GM19372 (cell line): ENCODE results near the gene PIK3C2G.

ENCODE experiments used
- ATAC-seq: cut with Tn5 transposase; IDR thresholded peaks from one replicate; pipeline ENCODE4 v1.9.1; 2021; ENCODE audit warnings: mild to moderate bottlenecking, low read depth, moderate library complexity; ENCODE audit not compliant: unreplicated experiment

The PIK3C2G gene

DNA sequence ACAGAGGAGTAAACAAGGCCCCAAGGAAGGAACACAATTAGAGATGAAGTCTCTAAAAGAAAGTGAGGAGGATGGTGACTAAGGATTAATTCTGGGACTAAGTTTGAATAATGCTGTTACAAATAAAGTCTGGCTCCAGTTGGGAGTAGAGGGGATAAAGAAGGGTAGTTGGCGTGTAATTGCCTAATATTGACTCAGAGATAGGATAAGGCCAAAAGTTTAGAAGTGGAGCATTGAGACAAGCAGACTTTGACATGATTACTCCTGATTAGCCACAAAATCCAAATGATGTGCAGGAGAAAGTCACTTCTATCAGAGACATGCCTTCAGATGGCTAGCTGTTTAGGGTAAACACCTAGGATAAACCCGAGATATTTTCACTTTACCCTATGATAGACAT lies 368.1 kb downstream of the PIK3C2G start:
- ATAC-seq = no peak

DNA sequence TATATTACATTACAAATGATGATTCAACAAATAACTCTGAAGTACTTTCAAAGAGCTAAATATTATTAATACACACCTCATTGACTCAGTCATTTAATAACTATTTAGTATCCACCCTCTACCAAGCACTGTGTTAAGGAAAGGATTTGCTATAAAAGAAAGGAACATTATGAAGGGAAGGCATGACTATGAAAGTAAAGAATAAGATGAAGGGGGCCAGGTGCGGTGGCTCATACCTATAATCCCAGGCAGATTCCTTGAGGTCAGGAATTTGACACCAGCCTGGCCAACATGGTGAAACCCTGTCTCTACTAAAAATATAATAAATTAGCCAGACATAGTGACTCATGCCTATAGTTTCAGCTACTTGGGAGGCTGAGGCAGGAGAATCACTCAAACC lies 368.6 kb downstream of the PIK3C2G start:
- ATAC-seq = no peak

DNA sequence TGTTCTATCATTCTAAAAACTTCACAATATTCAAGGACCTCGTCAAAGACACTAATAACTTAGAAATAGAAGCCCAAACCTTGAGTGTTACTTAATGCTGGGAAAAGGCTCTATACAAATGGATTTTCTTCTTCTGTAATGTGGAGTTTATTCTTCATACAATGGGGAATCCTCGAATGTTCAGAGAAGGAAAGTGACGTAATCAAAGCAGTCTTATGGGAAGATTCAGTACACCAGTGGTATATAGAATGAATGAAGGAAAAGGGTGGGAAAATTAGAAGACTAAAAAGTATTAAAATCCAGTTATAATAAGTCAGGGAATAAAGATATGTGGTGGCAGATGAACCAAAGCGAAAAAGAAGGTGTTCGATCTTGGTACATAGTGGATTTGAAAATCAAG lies 370.0 kb downstream of the PIK3C2G start:
- ATAC-seq = no peak

DNA sequence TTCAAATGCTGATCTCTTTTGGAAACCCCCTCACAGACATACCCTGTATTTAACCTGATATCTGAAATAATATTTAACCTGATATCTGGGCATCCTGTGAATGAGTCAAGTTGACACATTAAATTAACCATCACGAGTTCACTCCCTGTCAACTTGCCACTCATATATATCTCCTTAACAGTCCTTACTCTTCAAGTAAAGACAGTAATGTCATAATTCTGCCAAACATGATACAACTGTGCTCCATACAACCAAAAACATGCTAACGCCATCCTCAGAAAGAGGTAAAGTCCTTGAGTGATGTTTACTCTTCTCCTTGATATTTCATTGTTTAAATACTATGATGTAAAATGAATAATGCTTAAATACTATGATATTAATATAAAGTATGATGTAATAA lies 371.5 kb downstream of the PIK3C2G start:
- ATAC-seq = no peak

DNA sequence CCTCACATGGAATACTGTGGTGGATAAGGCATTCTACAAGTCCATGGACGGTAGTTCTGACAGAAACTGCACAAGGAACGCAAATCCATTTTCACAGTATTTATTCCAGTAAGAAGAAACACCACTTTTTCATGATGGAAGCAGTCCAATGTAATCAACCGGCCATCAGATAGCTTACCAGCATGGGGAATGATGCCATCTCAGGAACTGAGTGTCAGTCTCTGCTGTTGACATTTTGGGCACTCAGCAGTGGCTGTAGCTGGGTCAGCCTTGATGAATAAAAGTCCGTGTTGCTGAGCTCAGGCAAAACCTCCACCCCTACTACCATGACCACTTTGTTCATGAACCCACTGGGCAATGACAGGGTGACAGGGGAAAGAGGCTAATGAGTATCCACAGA lies 373.1 kb downstream of the PIK3C2G start:
- no peak for ATAC-seq

DNA sequence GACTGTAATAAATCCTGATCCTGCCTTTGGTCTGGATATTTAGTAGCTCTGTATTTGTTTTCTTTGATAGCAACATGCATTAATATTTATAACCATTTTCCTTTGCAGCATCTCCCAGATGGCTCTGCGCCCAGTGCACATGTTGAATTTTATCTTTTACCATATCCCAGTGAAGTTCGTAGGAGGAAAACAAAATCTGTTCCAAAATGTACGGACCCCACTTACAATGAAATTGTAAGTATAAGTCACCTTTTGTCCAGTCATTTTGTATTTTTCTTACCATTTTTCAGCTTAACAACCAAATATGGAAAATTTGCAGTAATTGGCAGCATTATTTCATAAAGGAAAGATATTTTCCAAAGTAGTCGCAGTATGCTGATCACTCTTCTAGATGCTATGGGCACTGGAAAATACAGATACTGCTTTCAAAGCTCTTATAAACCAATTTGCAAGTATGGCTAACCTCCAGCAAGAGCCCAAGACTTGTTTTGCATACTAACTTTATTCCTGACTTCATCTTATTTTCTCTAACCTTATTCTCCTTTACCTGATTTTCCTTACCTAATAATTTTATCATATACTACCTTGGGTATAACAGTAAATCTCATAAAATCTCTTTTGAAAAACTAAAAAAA lies 379.1 kb downstream of the PIK3C2G start:
- ATAC-seq = no peak

DNA sequence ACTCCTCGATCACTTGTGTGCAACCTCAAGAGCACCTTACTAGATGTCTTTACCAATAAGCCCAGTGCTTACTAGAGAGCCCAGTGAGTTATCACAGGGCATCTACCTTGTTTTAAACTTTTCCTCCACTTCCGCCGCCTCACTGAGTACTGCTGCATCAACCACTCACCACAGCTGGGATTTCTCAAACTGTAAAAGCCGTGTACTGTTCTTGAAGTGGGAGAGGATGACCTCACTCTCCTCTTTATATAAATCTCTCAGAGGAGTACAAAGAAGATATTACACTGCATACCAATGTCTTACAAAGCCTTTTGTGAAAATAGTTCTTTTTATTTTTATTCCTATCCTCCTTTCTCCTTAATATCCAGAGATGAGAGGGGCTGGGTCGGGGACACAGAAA lies 382.4 kb downstream of the PIK3C2G start:
- ATAC-seq = no peak

DNA sequence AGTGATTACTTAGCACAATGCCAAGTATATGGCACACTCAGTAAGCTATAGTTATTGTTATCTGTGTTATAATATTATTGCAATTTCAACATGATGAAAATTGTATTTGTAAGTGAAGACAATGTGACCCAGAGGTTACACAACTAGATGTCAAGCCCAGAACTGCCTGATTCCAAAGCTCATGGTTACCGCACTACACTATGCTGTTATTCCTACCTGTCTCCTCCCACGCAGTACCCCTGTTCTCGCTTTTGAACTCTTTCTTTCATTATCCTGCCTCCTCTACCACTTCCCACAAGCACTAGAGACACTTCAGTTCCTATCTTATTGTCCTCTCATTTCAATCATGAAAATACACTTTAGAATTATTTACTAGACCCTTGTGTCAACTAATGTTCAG lies 383.2 kb downstream of the PIK3C2G start:
- ATAC-seq = no peak

DNA sequence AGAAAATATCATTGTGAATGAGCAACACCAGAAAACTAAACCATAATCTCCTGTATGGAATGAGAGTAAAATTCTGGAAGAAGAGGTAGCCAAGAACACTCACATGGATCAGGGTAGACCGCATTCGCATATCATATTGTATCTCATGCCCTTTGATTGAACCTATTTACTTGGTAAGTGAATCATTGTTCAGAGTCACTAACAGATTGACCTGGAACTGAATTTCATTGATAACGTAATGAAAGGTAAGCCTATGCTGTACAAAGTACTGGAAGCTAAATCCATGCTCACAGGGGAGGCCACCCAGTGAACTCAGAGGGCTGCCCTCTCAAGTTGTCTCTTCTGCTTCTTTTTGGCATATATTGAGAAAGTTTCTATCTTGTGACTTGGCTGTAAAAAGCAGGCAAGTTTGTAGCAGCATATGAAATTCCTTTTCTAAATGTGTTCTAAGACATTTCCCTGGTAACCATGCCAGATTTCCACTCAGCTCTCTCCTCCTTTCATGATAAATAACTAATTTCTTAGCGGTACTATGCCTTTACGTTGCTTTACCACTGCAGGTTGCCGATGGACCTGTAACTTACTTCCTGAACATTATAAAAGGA lies 385.1 kb downstream of the PIK3C2G start:
- ATAC-seq = no peak

DNA sequence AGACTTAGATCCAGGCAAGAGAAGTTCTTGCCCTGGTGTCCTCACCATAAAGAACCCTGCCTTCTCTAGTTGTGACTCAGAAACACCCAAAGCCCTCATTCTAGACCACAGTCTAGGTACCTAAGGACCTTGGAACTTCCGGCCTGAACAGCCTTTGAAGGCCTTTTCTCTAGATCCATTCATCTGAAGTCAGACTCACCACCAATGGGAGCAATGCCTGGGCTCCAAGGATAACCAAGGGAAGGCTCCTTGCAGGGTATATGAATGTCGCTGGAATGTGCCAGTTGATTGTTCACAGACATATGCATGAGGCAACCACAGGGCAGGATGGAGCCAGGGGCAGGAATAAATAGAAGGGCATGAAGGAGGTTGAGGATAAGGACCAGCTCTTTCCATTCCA lies 390.2 kb downstream of the PIK3C2G start:
- ATAC-seq = no peak

DNA sequence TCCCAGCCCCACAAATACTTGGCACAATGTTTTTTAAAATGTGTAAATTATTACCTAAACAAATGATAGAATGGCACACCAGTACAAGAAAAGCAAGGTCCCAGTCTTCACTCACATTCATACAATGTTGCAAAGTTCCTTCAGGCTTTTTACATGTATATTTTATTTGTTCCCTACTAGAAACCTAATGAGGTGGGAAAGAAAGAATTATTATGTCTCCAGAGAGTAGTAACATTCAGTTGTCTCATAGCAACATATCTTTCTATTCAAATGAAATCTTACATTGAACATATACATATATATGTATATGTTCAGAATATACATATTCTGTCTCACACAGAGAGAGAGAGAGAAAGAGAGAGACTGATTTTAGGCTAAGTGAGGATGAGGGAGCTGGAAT lies 391.3 kb downstream of the PIK3C2G start:
- no peak for ATAC-seq

DNA sequence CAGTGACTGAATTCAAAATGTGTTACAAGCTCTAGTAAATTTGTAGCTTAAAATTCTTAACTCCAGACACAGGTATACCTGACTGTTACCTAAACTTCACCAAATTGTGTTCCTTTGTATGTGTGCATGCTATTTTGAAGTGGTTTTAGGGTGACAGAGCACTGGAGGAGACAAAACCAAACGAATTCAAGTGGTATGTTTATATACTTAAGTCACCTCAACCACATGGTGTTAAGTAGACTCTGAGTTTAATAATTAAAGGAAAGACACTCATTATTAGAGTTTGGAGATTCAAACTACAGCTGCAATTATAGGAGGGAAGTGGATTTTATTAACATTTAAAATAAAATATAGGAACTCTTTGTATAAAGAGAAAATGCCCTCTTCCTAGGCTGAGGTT lies 392.1 kb downstream of the PIK3C2G start:
- no peak for ATAC-seq

DNA sequence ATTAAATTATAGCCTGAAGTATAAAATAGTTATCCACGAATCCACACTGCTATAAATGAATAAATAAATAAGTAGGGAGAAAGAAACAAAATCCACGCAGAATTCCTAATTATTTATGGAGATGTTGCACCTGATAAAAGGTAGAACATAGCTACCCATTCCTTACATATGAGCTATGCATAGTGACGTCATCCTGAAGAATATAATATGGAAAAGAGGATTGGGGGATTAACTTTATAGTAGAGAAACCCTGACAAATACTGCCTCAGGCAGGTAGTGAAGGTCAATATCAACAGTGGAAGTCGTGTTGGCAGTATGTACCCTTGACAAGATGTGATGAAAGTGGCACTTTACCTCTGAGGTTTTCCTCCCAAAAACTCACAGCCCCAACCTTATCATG lies 394.0 kb downstream of the PIK3C2G start:
- ATAC-seq = no peak

DNA sequence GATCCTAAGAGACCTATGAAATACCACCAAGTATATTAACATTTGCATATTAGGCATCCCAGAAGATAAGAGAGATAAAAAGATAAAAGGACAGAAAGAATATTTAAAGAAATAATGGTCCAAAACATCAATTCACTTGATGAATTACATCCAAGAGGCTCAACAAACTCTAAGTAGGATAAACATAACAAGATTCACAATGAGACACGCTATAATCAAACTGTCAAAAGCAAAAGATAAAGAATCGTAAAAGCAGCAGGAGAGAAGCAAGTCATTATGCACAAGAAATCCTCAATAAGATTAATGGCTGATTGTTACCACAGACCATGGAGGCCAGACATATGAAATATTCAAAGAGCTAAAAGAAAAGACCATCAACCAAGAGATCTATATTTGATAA lies 396.9 kb downstream of the PIK3C2G start:
- no peak for ATAC-seq

DNA sequence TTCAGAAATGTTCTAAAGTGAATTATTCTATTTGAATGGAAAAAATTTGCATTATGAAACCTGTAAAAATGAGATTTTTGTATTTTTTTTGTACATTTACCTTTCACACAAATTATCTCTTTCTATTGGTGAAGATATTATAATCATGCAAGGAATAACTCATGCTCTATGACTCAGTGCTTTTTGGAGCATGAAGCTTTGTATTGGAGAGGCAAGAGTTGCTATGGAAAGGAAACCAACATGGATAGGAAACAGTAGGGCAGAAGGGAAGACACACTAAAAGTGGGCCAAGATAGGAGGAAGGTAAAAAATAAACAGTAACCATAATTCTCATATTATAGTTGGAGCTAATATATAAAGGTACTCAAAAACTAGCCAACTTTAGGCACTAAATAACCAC lies 397.5 kb downstream of the PIK3C2G start:
- ATAC-seq = no peak

DNA sequence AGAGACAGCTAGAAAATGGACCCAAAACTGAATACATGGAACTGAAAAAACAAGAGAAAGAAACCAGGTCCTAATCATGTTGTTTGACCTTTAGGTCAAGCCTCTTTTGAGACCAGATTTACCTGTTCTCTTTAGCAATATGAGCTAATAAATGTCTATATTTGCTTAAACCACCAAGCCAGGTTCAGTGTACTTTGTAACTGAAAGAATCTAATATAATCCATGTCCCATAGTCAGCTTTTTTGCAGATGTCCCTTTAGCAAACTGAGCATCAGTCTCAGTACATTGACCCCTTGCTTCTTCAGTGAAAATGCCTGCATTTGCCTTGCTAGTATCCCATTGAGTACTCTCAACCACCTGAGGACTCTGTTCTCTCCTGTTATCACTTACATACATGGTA lies 414.8 kb downstream of the PIK3C2G start:
- ATAC-seq = no peak

DNA sequence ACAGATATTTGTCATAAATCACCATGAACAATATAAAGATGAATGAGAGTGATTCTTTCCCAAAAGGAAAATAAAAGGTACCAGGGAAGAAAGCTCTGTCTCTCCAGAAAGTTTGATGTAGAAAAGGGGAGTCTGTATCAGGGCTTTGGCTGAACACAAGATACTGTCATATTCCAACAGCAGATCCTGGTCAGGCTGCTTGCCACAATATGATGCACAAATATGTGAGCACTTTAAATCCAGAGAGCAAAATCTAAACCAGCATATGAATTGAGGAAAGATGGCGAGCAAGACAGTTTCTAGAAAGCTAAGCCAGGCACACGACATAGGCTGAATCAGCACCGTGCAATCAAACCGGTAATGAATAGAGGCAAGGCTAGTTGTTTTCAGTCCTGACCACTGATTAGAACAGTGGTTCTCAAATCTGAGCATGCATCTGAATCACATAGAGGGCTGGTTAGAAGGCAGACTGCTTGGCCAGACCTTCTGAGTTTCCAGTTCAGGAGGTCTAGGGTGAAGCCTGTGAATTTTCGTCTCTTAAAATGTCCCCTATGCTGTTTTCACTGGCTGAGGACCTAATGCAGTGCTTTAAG lies 415.8 kb downstream of the PIK3C2G start:
- no peak for ATAC-seq

DNA sequence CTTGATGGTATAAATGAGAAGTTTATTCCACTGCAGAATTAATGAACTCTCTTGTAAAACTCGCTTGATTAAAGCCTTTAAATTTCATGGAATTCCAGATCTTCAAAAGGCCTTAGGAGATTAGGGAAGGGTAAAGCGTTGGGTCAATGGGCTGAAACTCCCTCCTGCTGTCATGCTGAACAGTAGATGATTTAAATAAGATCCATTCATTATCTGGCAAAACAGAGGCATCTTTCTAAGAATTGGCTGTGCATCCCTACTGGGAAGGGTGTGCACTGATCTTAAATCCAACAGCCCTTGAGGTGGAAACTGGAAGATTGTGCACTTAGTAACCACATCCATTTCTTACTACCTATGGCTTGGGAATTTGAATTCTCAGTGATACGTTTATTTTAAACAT lies 420.5 kb downstream of the PIK3C2G start:
- ATAC-seq = no peak

DNA sequence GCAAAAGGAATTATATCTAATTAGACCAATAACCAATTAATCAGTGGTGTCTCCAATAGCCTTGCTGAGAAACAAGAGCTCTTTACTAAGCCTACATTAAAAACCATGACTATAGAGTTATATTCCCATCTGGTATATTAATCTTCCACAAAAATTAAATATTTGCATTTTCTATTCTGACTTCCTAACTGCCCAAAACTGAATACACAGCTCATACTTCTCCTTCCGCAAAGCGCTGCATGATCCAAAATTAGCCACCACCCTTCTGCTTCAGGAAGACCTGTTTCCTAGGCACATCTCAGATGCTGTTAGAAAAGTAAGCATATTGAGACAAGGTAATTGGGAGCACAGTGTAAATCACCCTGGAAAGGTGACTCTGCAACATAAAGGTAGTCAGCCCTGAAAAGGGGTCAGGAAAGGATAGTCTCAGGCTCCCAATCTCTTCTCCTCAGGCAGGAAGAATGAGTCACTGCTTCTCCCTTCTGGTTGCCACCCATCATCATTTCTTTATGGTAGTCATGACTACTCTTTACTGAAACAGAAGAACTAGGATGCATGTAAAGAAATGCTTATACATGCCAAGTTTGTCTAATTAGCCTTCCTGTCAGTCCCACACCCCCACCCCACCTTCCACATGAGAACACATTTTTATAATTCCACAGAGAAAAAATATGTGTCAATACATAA lies 422.2 kb downstream of the PIK3C2G start:
- no peak for ATAC-seq

DNA sequence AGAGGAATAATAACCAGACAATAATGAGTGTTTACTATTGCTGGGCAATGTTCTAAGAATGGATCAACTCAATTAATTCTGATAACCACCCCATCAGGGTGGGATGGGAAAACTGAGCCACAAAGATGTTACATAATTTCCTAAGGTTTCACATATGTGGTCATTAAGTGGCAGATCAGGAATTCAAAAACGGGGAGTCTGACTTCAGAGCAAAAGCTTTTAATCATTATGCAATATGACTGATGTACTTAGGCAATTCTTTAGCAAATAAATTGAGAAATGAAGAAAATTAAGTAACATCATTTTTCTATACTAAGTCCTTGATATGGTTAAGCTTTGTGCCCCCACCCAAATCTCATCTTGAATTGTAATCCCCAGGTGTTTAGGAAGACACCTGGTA lies 423.1 kb downstream of the PIK3C2G start:
- no peak for ATAC-seq

DNA sequence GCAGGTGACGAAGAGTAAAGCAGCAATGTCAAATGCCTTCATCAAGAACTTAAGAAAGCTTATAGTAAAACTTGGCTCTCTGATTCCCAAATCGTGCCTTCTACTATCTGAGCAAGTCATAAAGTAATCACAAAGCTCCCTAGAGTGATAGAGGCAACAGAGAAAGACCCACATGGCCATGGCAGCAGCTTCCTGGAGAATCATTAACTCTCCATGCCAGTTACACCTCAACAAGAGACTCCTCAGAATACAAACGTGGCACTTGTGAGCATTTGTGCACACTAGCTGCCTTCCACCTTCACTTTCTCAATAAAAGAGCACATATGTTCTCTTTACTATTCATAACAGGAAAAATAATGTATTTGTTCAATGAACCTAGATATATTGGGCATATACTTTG lies 428.5 kb downstream of the PIK3C2G start:
- no peak for ATAC-seq

DNA sequence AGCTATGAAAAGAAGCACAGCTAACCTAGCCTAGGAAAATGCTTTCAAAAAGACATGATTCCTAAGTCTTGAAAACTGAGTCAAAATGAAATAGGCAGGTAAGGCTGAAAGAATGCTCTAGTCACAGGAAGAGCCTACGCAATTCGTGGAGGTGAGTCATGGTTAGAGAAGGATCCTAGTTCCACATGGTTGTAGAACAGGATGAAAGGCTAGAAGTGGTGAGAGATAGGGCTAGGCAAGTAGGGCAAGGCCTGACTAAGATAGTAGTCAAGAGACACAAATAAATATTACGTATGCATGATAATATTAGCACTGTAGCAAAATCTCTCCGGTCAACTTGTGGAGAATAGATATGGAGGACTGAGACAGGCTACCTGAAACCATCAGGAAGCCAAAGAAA lies 429.3 kb downstream of the PIK3C2G start:
- no peak for ATAC-seq
